Esophagus squamous epithelium (tissue), 5 donors: ENCODE results near the gene RFPL3. TPM values are rescaled to one million over a fixed set of nuclear protein-coding genes. Genes with fewer than 3 reads are reported as not detected.

Experiments
- DNase-seq: peaks from one replicate; lab custom pipeline; 2025; lab: John Stamatoyannopoulos, UW
- H3K27ac ChIP-seq, 4 donors: fragments of 200-600 bp; sonication (generic); one replicate each; pipeline ENCODE4 v1.5.1; 2016 to 2019; ENCODE audit warnings: mild to moderate bottlenecking in 1 of 4
- H3K27me3 ChIP-seq, 4 donors: fragments of 200-600 bp; sonication (generic); 1 replicate in 3 of 4; 2 replicates in 1 of 4; pipeline versions ENCODE4 v1.5.1 to v1.6.0; 2017 to 2021; ENCODE audit warnings: antibody characterized with exemption in 1 of 4
- H3K36me3 ChIP-seq, 3 donors: fragments of 200-600 bp; sonication (generic); one replicate each; pipeline ENCODE4 v1.5.1; 2016 to 2019
- H3K4me1 ChIP-seq, 3 donors: fragments of 200-600 bp; sonication (generic); one replicate each; pipeline ENCODE4 v1.5.1; 2017 to 2019
- H3K4me3 ChIP-seq, 4 donors: fragments of 200-600 bp; sonication (generic); 1 replicate in 3 of 4; 2 replicates in 1 of 4; pipeline ENCODE4 v1.5.1; 2016 to 2019; ENCODE audit warnings: mild to moderate bottlenecking in 2 of 4, moderate library complexity in 1 of 4
- H3K9me3 ChIP-seq, 3 donors: fragments of 200-600 bp; sonication (generic); one replicate each; pipeline ENCODE4 v1.5.1; 2016 to 2019
- CTCF ChIP-seq, 6 experiments: fragments of 450-650 bp in 4 of 6; fragments of 200-600 bp in 2 of 6; sonication (generic) in 2 of 6; IDR thresholded peaks; one replicate each; pipeline ENCODE4 v1.5.1; 2016 to 2019; ENCODE audit warnings: antibody characterized with exemption in 6 of 6, mild to moderate bottlenecking in 4 of 6, moderate library complexity in 4 of 6
- POLR2A ChIP-seq, 4 donors: fragments of 450-650 bp; IDR thresholded peaks; one replicate each; pipeline ENCODE4 v1.6.1; 2017; ENCODE audit warnings: antibody characterized with exemption in 4 of 4, mild to moderate bottlenecking in 4 of 4, moderate library complexity in 3 of 4
- WGBS, 2 donors: methylation state at CpG; one replicate each; pipeline ENCODE4 v1.1.5; 2018; 5-methylcytosine and 5-hydroxymethylcytosine counted together
- intact Hi-C: fragments of 100-400 bp; cut with DNase I; formaldehyde crosslinking; loops from one replicate; pipeline ENCODE4 v1.15.0; 2022
- small RNA-seq, 4 donors: library from RNA; depleted of rRNA; stranded (forward); fragments of <200 nt; gene quantifications; one replicate each; pipeline ENCODE3, GENCODE V24; 2016
- total RNA-seq, 4 donors: library from RNA; depleted of rRNA; stranded (reverse); fragments of >200 nt; gene quantifications; one replicate each; pipeline ENCODE4 v1.1.0, GENCODE V29; 2016
- donor health status: DM: yes; HTN: yes; CAD: no.

RFPL3 gene
- total RNA-seq, 4 donors from 2014 or later = not detected

- no peaks in the 10 kb centered on the region for H3K27me3 ChIP-seq
- H3K4me1 ChIP-seq = peaks cover 10 to 47% (median 14%) of the 10 kb centered on the region in 3 donors
- TF ChIP-seq CTCF (IDR thresholded peaks at IDR 0.05) (no peak), POLR2A (IDR thresholded peaks at IDR 0.05) (no peak)
- 81 to 94% methylated on average over 7 to 9 of the region's 9 CpGs for WGBS, 2 donors
- H3K36me3 ChIP-seq = peaks cover 0 to 42% (median 7%) of the 10 kb centered on the region in 3 donors
- intact Hi-C loops = loop anchor here (10.0 kb wide), 1 partner anchor 65 kb away; the partner anchor contains the start of gene FBXO7
- no peaks in the 10 kb centered on the region for H3K9me3 ChIP-seq
- no peak overlapping the region for H3K4me3 ChIP-seq
- no peak overlapping the region for H3K27ac ChIP-seq
- DNase-seq = no peak
These were observed 52.3 kb downstream of the RFPL3 start for GRCh38 chr22:32409977-32410376.

- H3K4me3 ChIP-seq = peak overlapping the region in 3 of 4 donors; percentile 73 to 93 (median 75)
- peaks cover 0 to 38% (median 7%) of the 10 kb centered on the region in 3 donors for H3K36me3 ChIP-seq
- DNase-seq = no peak
- H3K27ac ChIP-seq = peak overlapping the region in 2 of 4 donors; percentile 88 to 92
- intact Hi-C loops = loop anchor here (10.0 kb wide), 1 partner anchor 64 kb away; the partner anchor contains the start of gene FBXO7
- H3K27me3 ChIP-seq = no peaks in the 10 kb centered on the region
- no peak for TF ChIP-seq POLR2A (IDR thresholded peaks at IDR 0.05)
- TF ChIP-seq CTCF (IDR thresholded peaks at IDR 0.05) = no peak
- WGBS, 2 donors = 60 to 78% methylated on average over 4 of the region's 4 CpGs
- H3K9me3 ChIP-seq = no peaks in the 10 kb centered on the region
- peaks cover 10 to 47% (median 14%) of the 10 kb centered on the region in 3 donors for H3K4me1 ChIP-seq
These were observed 52.8 kb downstream of the RFPL3 start for GRCh38 chr22:32410459-32410858.

Small RNA genes lying within 50 kb of the gene (small RNA-seq; reads per million reads assigned to genes)
- gene AL021937.2 (0 reads per million in 4 donors), gene IGLVIVOR22-2 (0 reads per million in 4 donors), gene RF02171 (0 reads per million in 4 donors), gene RF02172 (0 reads per million in 4 donors)

Other genes with a start within 250 kb of the RFPL3 start
- gene C22orf42, start 198.6 kb upstream of the RFPL3 start, total RNA-seq = not detected
- gene RFPL2, start 152.8 kb upstream of the RFPL3 start, total RNA-seq = not detected
- gene SLC5A4, start 102.5 kb upstream of the RFPL3 start, total RNA-seq = under 1 TPM in 3 of 4 donors, not detected in 1; 0.23 to 0.40 (median 0.38) TPM
- gene RTCB, start 54.4 kb downstream of the RFPL3 start, total RNA-seq = 10 to 100 TPM; 48.1 to 79.2 (median 70.9) TPM
- 1 to 10 TPM in 1 of 4 donors, not detected in 3; 1.4 TPM for gene BPIFC, start 106.6 kb downstream of the RFPL3 start, total RNA-seq
- gene FBXO7, start 116.9 kb downstream of the RFPL3 start, total RNA-seq = 10 to 100 TPM; 31.8 to 67.1 (median 49.6) TPM